HEK293 (cell line): ENCODE results near the gene AGXT.

Source experiments
- CTCF ChIA-PET: fragments of 350-600 bp; formaldehyde crosslinking; extraction: SDS; loops from one replicate; lab custom pipeline; 2021; ENCODE audit warnings: antibody characterized with exemption; lab: Yijun Ruan, JAX
- POLR2A ChIA-PET: fragments of 300-600 bp; formaldehyde crosslinking; extraction: SDS; loops from one replicate; lab custom pipeline; 2020; ENCODE audit warnings: antibody characterized with exemption, inconsistent platforms; lab: Yijun Ruan, JAX
- H3K27ac ChIP-seq: fragments of 200-500 bp; sonication (Bioruptor generic); 2 replicates; pipeline ENCODE4 v1.5.1; 2014; ENCODE audit warnings: low read depth, low read length, control low read depth, inconsistent platforms; ENCODE audit errors: extremely low read depth
- H3K36me3 ChIP-seq, 2 experiments: fragments of 200-500 bp in 1 of 2; sonication (Bioruptor generic) in 1 of 2; 1 replicate in 1 of 2; 2 replicates in 1 of 2; pipeline ENCODE4 v1.5.1; 2014 to 2017; ENCODE audit warnings: inconsistent platforms in 2 of 2, low read length in 2 of 2; ENCODE audit not compliant: control insufficient read depth in 2 of 2, insufficient read depth in 1 of 2
- H3K4me1 ChIP-seq: fragments of 200-500 bp; sonication (Bioruptor generic); 2 replicates; pipeline ENCODE4 v1.5.1; 2014; ENCODE audit warnings: mild to moderate bottlenecking, low read length, inconsistent platforms; ENCODE audit not compliant: control insufficient read depth, insufficient read depth
- H3K4me3 ChIP-seq: 2 replicates; pipeline ENCODE4 v1.5.1; 2011; ENCODE audit warnings: low read depth, mild to moderate bottlenecking, control low read depth, low read length, moderate library complexity
- H3K9me3 ChIP-seq: fragments of 200-500 bp; sonication (Bioruptor generic); 2 replicates; pipeline ENCODE4 v1.5.1; 2014; ENCODE audit warnings: low read depth, low read length, inconsistent platforms; ENCODE audit not compliant: control insufficient read depth, insufficient read depth
- GLI2 ChIP-seq: fragments of 450-650 bp; formaldehyde crosslinking; IDR thresholded peaks from 2 replicates; pipeline ENCODE4; 2017; ENCODE audit warnings: missing biosample characterization, missing genetic modification characterization, low read depth, borderline replicate concordance
- GLIS1 ChIP-seq: fragments of 450-650 bp; formaldehyde crosslinking; IDR thresholded peaks from 2 replicates; pipeline ENCODE4 v1.5.1; 2016; ENCODE audit warnings: missing biosample characterization, missing genetic modification characterization
- PRDM1 ChIP-seq: fragments of 450-650 bp; formaldehyde crosslinking; IDR thresholded peaks from 2 replicates; pipeline ENCODE4; 2016; ENCODE audit warnings: missing biosample characterization, missing genetic modification characterization
- SCRT2 ChIP-seq: fragments of 450-650 bp; formaldehyde crosslinking; IDR thresholded peaks from 2 replicates; pipeline ENCODE4 v1.5.1; 2016; ENCODE audit warnings: missing biosample characterization, missing genetic modification characterization
- TSHZ1 ChIP-seq: fragments of 450-650 bp; formaldehyde crosslinking; IDR thresholded peaks from 2 replicates; pipeline ENCODE4 v1.5.1; 2016; ENCODE audit warnings: missing biosample characterization, missing genetic modification characterization, borderline replicate concordance
- ZBTB8A ChIP-seq: fragments of 450-650 bp; formaldehyde crosslinking; IDR thresholded peaks from 2 replicates; pipeline ENCODE4 v1.5.1; 2016; ENCODE audit warnings: missing biosample characterization, missing genetic modification characterization
- ZFHX2 ChIP-seq: fragments of 450-650 bp; formaldehyde crosslinking; conservative IDR thresholded peaks from 2 replicates; pipeline ENCODE4 v1.5.1; 2016; ENCODE audit warnings: missing biosample characterization, missing genetic modification characterization
- ZNF169 ChIP-seq: fragments of 450-650 bp; formaldehyde crosslinking; IDR thresholded peaks from 2 replicates; pipeline ENCODE4 v1.5.1; 2016; ENCODE audit warnings: missing biosample characterization, missing genetic modification characterization
- ZNF239 ChIP-seq: fragments of 450-650 bp; formaldehyde crosslinking; IDR thresholded peaks from 2 replicates; pipeline ENCODE4 v1.5.1; 2016; ENCODE audit warnings: missing biosample characterization, missing genetic modification characterization
- ZNF274 ChIP-seq, 2 experiments: fragments of 200-500 bp in 1 of 2; fragments of 450-650 bp in 1 of 2; sonication (Bioruptor generic) in 1 of 2; formaldehyde crosslinking in 1 of 2; IDR thresholded peaks; 2 replicates each; pipeline versions ENCODE4 v1.5.1 to v1.6.1; 2014 to 2016; ENCODE audit warnings: borderline replicate concordance in 1 of 2, inconsistent platforms in 1 of 2, low read length in 1 of 2, missing biosample characterization in 1 of 2, missing genetic modification characterization in 1 of 2
- ZNF37A ChIP-seq: fragments of 450-650 bp; IDR thresholded peaks from 2 replicates; pipeline ENCODE4 v1.5.1; 2018; ENCODE audit warnings: missing biosample characterization, missing genetic modification characterization
- ZNF501 ChIP-seq: fragments of 450-650 bp; formaldehyde crosslinking; IDR thresholded peaks from 2 replicates; pipeline ENCODE4 v1.5.1; 2016; ENCODE audit warnings: missing biosample characterization, missing genetic modification characterization
- ZNF530 ChIP-seq: fragments of 450-650 bp; formaldehyde crosslinking; IDR thresholded peaks from 2 replicates; pipeline ENCODE4 v1.5.1; 2016; ENCODE audit warnings: low read depth, missing biosample characterization, missing genetic modification characterization
- ZNF560 ChIP-seq: fragments of 450-650 bp; formaldehyde crosslinking; IDR thresholded peaks from 2 replicates; pipeline ENCODE4 v1.5.1; 2017; ENCODE audit warnings: missing biosample characterization, missing genetic modification characterization, borderline replicate concordance
- ZNF561 ChIP-seq: fragments of 450-650 bp; IDR thresholded peaks from 2 replicates; pipeline ENCODE4 v1.5.1; 2018; ENCODE audit warnings: missing biosample characterization, missing genetic modification characterization, borderline replicate concordance
- ZNF701 ChIP-seq: fragments of 450-650 bp; formaldehyde crosslinking; IDR thresholded peaks from 2 replicates; pipeline ENCODE4 v1.5.1; 2016; ENCODE audit warnings: missing biosample characterization, missing genetic modification characterization
- ZNF76 ChIP-seq: fragments of 450-650 bp; formaldehyde crosslinking; IDR thresholded peaks from 2 replicates; pipeline ENCODE4; 2016; ENCODE audit warnings: low read depth, missing biosample characterization, missing genetic modification characterization, borderline replicate concordance
- ZNF785 ChIP-seq: fragments of 450-650 bp; formaldehyde crosslinking; IDR thresholded peaks from 2 replicates; pipeline ENCODE4 v1.5.1; 2016; ENCODE audit warnings: missing biosample characterization, missing genetic modification characterization
- ZNF792 ChIP-seq: fragments of 450-650 bp; formaldehyde crosslinking; IDR thresholded peaks from 2 replicates; pipeline ENCODE4 v1.5.1; 2016; ENCODE audit warnings: missing biosample characterization, missing genetic modification characterization
- ZSCAN4 ChIP-seq: fragments of 450-650 bp; formaldehyde crosslinking; IDR thresholded peaks from 2 replicates; pipeline ENCODE4 v1.5.1; 2017; ENCODE audit warnings: missing biosample characterization, missing genetic modification characterization

AGXT gene

GRCh38 chr2:240848900-240849680 is 19.5 kb upstream of the AGXT start (continued):
- TF ChIP-seq TSHZ1 (tag by site-specific recombination) (no peak), ZNF792 (tag by site-specific recombination) (no peak), GLI2 (tag by site-specific recombination) (no peak)

- ChIA-PET POLR2A (no interaction called here), CTCF (interaction anchor here (0.9 to 1.1 kb wide), 5 partner anchors 9 to 1029 kb away, joined by 3 to 4 read pairs (median 3); no protein-coding TSS in a partner anchor)
Observed at GRCh38 chr2:240850026-240850425, 18.6 kb upstream of the AGXT start.

GRCh38 chr2:240850756-240851077 is 17.9 kb upstream of the AGXT start:
- CTCF ChIA-PET: interaction anchor here (0.7 to 2.1 kb wide), 12 partner anchors 10 to 507 kb away, joined by 3 to 18 read pairs (median 4); no protein-coding TSS in a partner anchor
- no peaks in the 10 kb centered on the region for H3K4me1 ChIP-seq
- TF ChIP-seq ZBTB8A (tag by site-specific recombination) (no peak), ZNF37A (tag by site-specific recombination) (no peak), ZNF560 (no peak)
- no peaks in the 10 kb centered on the region for H3K9me3 ChIP-seq
- no peak overlapping the region for H3K4me3 ChIP-seq
- no peaks in the 10 kb centered on the region for H3K36me3 ChIP-seq
- POLR2A ChIA-PET: no interaction called here
- H3K27ac ChIP-seq: no peak overlapping the region

More at GRCh38 chr2:240850026-240850425, 18.6 kb upstream of the AGXT start:
- no peak for TF ChIP-seq GLIS1 (tag by site-specific recombination)
- TF ChIP-seq ZNF561 (tag by site-specific recombination): no peak
- no peak for TF ChIP-seq ZNF239 (tag by site-specific recombination)
- TF ChIP-seq PRDM1: no peak
- no peak for TF ChIP-seq ZNF169
- no peak for TF ChIP-seq ZNF530
- no peak for TF ChIP-seq SCRT2 (tag by site-specific recombination)
- TF ChIP-seq ZNF501 (tag by site-specific recombination): no peak
- TF ChIP-seq ZNF274 (IDR thresholded peaks at IDR 0.05; ENCODE audit: low read length): no peak
- no peak for TF ChIP-seq ZNF274 (tag by site-specific recombination; IDR thresholded peaks at IDR 0.05; ENCODE audit: borderline replicate concordance)
- no peak for TF ChIP-seq ZSCAN4 (tag by site-specific recombination)
- no peak for TF ChIP-seq ZNF785 (tag by site-specific recombination)
- TF ChIP-seq ZNF76 (tag by site-specific recombination): no peak
- TF ChIP-seq ZFHX2: no peak
- TF ChIP-seq ZNF701 (tag by site-specific recombination): no peak
- no peaks in the 10 kb centered on the region for H3K4me1 ChIP-seq
- H3K36me3 ChIP-seq: no peaks in the 10 kb centered on the region
- no peak overlapping the region for H3K4me3 ChIP-seq
- no peaks in the 10 kb centered on the region for H3K9me3 ChIP-seq
- no peak overlapping the region for H3K27ac ChIP-seq
